Endodermal cell (in vitro differentiated cells): ENCODE data around the gene TM4SF1. TPM values are rescaled to one million over a fixed set of nuclear protein-coding genes. Genes with fewer than 3 reads are reported as not detected.

ENCODE experiments used
- DNase-seq: peaks from one replicate; pipeline ENCODE4 v3.0.0-alpha.2; 2017
- H3K27ac ChIP-seq: 2 replicates; pipeline ENCODE4 v1.5.1; 2013; ENCODE audit warnings: mild to moderate bottlenecking, low read depth, low read length, moderate library complexity
- H3K27me3 ChIP-seq: 2 replicates; pipeline ENCODE4 v1.6.1; 2013; ENCODE audit warnings: mild to moderate bottlenecking, low read length, moderate library complexity; ENCODE audit not compliant: insufficient read depth, control insufficient read depth, poor library complexity, severe bottlenecking
- H3K36me3 ChIP-seq: 2 replicates; pipeline ENCODE4 v1.7.0; 2013; ENCODE audit warnings: mild to moderate bottlenecking, low read length, moderate library complexity; ENCODE audit not compliant: control insufficient read depth, insufficient read depth
- H3K4me1 ChIP-seq: one replicate; pipeline ENCODE4 v1.7.0; 2013; ENCODE audit warnings: low read length; ENCODE audit not compliant: control insufficient read depth, insufficient read depth
- H3K4me3 ChIP-seq: 2 replicates; pipeline ENCODE4 v1.5.1; 2013; ENCODE audit warnings: mild to moderate bottlenecking, low read length, moderate library complexity
- H3K9ac ChIP-seq: 2 replicates; pipeline ENCODE4 v1.6.1; 2013; ENCODE audit warnings: mild to moderate bottlenecking, low read length, moderate library complexity; ENCODE audit not compliant: poor library complexity, severe bottlenecking; ENCODE audit errors: extremely low read depth
- H3K9me3 ChIP-seq: 2 replicates; pipeline ENCODE4 v1.6.1; 2013; ENCODE audit warnings: mild to moderate bottlenecking, low read length, moderate library complexity; ENCODE audit not compliant: control insufficient read depth
- H3K27ac Mint-ChIP-seq: 2 replicates; pipeline ENCODE4 v1.8.0; 2020; ENCODE audit warnings: mixed read lengths
- H3K27me3 Mint-ChIP-seq: 2 replicates; pipeline ENCODE4 v1.8.0; 2021; ENCODE audit warnings: mild to moderate bottlenecking, mixed read lengths; ENCODE audit not compliant: insufficient read depth
- H3K36me3 Mint-ChIP-seq: 2 replicates; pipeline ENCODE4 v1.8.0; 2020; ENCODE audit warnings: low read depth, mixed read lengths
- H3K4me1 Mint-ChIP-seq: 2 replicates; pipeline ENCODE4 v1.8.0; 2020; ENCODE audit warnings: mixed read lengths
- H3K4me3 Mint-ChIP-seq: 2 replicates; pipeline ENCODE4 v1.8.0; 2020; ENCODE audit warnings: mild to moderate bottlenecking, moderate library complexity, mixed read lengths
- H3K9me3 Mint-ChIP-seq: 2 replicates; pipeline ENCODE4 v1.8.0; 2020; ENCODE audit warnings: mild to moderate bottlenecking, mixed read lengths
- WGBS, 2 experiments: methylation state at CpG; one replicate each; pipeline versions ENCODE4 v1.1.5 to v1.1.7; 2013; ENCODE audit warnings: missing lambda C conversion rate in 2 of 2, mixed read lengths in 1 of 2; ENCODE audit not compliant: insufficient coverage in 1 of 2, insufficient read length in 1 of 2; 5-methylcytosine and 5-hydroxymethylcytosine counted together
- total RNA-seq, 2 donors: library from RNA; stranded (reverse); fragmentation: NEBNext Ultra II Directional in 1 of 2; extraction: Animal tissue kit (Norgen Biotek cat#: 25700) in 1 of 2; gene quantifications; 2 replicates in 1 of 2; 3 replicates in 1 of 2; pipeline ENCODE4 v1.2.1, GENCODE V29; 2021
- TF ChIP-seq, protein P1 (sequence below): fragments of 200-600 bp; sonication (generic); conservative IDR thresholded peaks from 2 replicates; pipeline ENCODE4 v1.5.0; 2021; ENCODE audit warnings: antibody characterized with exemption, mild to moderate bottlenecking

TM4SF1 gene
- total RNA-seq, 2 donors from 2014 or later: not detected

DNA sequence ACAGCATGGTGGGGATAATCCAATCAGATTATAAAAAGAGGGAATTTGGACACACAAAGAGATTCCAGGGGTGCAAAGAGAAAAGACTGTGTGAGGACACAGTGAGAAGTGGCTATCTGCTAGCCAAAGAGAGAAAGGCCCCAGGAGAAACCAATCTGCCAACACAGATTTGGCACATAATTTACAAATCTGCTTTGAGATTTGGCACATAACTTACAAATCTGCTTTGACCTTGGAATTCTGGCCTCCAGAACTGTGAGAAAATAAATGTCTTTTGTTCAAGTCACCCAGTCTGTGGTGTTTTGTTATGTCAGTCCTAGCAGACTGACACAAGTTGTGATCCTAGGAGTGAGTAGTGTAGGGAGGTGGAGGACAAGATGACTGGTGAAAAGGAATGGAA is 40.5 kb downstream of the TM4SF1 start:
- Histone ChIP-seq H3K27me3 (no peaks in the 10 kb centered on the region), H3K9ac (no peak overlapping the region), H3K4me1 (peaks cover 7% of the 10 kb centered on the region), H3K36me3 (no peaks in the 10 kb centered on the region), H3K4me3 (no peak overlapping the region), H3K9me3 (no peaks in the 10 kb centered on the region), H3K27ac (no peak overlapping the region)
- Mint-ChIP-seq H3K36me3 (no peaks in the 10 kb centered on the region), H3K27me3 (no peaks in the 10 kb centered on the region), H3K27ac (no peak overlapping the region), H3K9me3 (no peaks in the 10 kb centered on the region), H3K4me3 (no peak overlapping the region), H3K4me1 (peaks cover 13% of the 10 kb centered on the region)
- no peak for DNase-seq
- TF ChIP-seq, protein P1, sequence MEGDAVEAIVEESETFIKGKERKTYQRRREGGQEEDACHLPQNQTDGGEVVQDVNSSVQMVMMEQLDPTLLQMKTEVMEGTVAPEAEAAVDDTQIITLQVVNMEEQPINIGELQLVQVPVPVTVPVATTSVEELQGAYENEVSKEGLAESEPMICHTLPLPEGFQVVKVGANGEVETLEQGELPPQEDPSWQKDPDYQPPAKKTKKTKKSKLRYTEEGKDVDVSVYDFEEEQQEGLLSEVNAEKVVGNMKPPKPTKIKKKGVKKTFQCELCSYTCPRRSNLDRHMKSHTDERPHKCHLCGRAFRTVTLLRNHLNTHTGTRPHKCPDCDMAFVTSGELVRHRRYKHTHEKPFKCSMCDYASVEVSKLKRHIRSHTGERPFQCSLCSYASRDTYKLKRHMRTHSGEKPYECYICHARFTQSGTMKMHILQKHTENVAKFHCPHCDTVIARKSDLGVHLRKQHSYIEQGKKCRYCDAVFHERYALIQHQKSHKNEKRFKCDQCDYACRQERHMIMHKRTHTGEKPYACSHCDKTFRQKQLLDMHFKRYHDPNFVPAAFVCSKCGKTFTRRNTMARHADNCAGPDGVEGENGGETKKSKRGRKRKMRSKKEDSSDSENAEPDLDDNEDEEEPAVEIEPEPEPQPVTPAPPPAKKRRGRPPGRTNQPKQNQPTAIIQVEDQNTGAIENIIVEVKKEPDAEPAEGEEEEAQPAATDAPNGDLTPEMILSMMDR: no peak

DNA sequence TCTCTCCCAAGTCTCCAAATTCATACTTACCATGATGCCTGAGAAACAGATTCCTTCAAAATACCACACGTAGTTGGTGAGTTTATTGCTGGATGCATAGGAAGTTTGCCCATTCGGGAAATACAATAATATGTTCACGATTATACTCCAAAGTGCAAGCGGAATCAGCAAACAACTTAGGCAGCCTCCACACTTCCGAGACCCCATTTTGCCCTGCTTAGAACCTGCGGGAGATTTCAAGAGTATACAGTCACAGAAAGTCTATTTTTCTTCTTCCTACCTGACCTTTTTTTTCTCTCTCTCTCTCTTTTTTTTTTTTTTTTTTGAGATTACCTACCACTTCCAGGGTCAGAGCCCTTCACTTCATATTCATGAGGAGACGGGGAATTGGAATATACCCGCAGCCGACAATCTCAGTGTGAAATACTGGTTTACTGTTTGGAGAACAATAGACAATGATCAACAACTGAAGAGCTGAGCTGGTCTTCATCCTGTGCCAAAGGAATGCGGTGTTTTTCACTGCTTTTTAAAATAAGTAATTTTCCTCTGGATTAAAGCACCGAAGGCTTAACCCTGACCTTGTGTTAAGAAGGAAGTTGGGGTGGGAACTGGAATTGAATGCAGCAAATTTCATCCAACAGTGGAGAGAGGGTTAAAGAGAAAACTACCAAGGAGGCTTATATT is 44.1 kb downstream of the TM4SF1 start, which contains the start of gene TM4SF18:
Gene TM4SF18 (minus strand): TSS at position 461 of the 684 bp plus-strand sequence. CDS start 254 bp downstream, at position 207.
- Histone ChIP-seq H3K9me3 (no peaks in the 10 kb centered on the region), H3K4me1 (peaks cover 4% of the 10 kb centered on the region), H3K36me3 (no peaks in the 10 kb centered on the region), H3K27me3 (no peaks in the 10 kb centered on the region), H3K9ac (no peak within 1 kb of the TSS), H3K27ac (no peak within 1 kb of the TSS), H3K4me3 (no peak within 1 kb of the TSS)
- Mint-ChIP-seq H3K36me3 (no peaks in the 10 kb centered on the region), H3K9me3 (no peaks in the 10 kb centered on the region), H3K27ac (peak within 1 kb of the TSS; percentile 46), H3K4me1 (peaks cover 13% of the 10 kb centered on the region), H3K4me3 (no peak within 1 kb of the TSS), H3K27me3 (no peaks in the 10 kb centered on the region)
- 62% methylated on average over 5 to 11 of the region's 11 CpGs for WGBS, 2 experiments
- TF ChIP-seq, protein P1: no peak
- no peak for DNase-seq

DNA sequence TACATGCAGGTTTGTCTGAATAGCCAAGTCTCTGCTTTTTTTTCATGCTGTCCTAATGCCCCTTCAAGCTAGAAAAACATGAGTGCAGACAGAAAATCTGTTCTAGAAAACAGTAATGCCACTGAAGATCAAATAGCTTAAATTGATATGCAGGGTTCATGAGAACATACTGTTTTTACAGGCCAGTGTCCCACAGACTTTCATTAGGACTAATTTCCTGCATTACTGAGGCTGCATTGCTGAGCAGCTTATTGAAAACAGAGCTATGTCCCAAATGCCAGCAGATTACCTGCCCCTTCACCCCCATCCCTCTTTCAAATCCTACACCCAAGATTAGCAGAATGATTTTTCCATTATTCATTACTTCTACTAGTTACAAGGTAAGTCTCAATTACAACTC is 44.7 kb downstream of the TM4SF1 start:
- TF ChIP-seq, protein P1: no peak
- H3K9me3 Mint-ChIP-seq: no peaks in the 10 kb centered on the region
- Histone ChIP-seq H3K27me3 (no peaks in the 10 kb centered on the region), H3K4me3 (no peak overlapping the region), H3K4me1 (peaks cover 4% of the 10 kb centered on the region), H3K27ac (no peak overlapping the region), H3K9me3 (no peaks in the 10 kb centered on the region), H3K36me3 (no peaks in the 10 kb centered on the region), H3K9ac (no peak overlapping the region)
- no peaks in the 10 kb centered on the region for H3K27me3 Mint-ChIP-seq
- H3K27ac Mint-ChIP-seq: peak overlapping the region; percentile 46
- peaks cover 13% of the 10 kb centered on the region for H3K4me1 Mint-ChIP-seq
- no peak overlapping the region for H3K4me3 Mint-ChIP-seq
- no peaks in the 10 kb centered on the region for H3K36me3 Mint-ChIP-seq
- no peak for DNase-seq
